Astrocyte (in vitro differentiated cells and primary cell): ENCODE measurements around the gene RAB36.

Experiments
- EZH2 ChIP-seq: IDR thresholded peaks from 2 replicates; pipeline ENCODE4 v1.6.1; 2012; ENCODE audit warnings: mild to moderate bottlenecking, low read length, inconsistent platforms; ENCODE audit not compliant: insufficient read depth
- TF ChIP-seq, protein P1 (sequence below): IDR thresholded peaks from 2 replicates; pipeline ENCODE4 v1.5.1; 2011; ENCODE audit warnings: low read depth, mild to moderate bottlenecking, inconsistent platforms, low read length, moderate library complexity; ENCODE audit not compliant: insufficient read depth

GRCh38 chr22:23106344-23106743, 38.9 kb upstream of the RAB36 start:
- TF ChIP-seq, protein P1, sequence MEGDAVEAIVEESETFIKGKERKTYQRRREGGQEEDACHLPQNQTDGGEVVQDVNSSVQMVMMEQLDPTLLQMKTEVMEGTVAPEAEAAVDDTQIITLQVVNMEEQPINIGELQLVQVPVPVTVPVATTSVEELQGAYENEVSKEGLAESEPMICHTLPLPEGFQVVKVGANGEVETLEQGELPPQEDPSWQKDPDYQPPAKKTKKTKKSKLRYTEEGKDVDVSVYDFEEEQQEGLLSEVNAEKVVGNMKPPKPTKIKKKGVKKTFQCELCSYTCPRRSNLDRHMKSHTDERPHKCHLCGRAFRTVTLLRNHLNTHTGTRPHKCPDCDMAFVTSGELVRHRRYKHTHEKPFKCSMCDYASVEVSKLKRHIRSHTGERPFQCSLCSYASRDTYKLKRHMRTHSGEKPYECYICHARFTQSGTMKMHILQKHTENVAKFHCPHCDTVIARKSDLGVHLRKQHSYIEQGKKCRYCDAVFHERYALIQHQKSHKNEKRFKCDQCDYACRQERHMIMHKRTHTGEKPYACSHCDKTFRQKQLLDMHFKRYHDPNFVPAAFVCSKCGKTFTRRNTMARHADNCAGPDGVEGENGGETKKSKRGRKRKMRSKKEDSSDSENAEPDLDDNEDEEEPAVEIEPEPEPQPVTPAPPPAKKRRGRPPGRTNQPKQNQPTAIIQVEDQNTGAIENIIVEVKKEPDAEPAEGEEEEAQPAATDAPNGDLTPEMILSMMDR: no peak
- no peak for TF ChIP-seq EZH2
